Measurements from ENCODE around the gene BTBD9.

- TF ChIP-seq POLR2AphosphoS5 (IDR thresholded peaks at IDR 0.05) (no peak), CTCF (IDR thresholded peaks at IDR 0.05) (no peak), POLR2A (IDR thresholded peaks at IDR 0.05) (no peak)
Measured at GRCh38 chr6:38387971-38388370, 251.8 kb downstream of the BTBD9 start.
